IMR-90 (cell line): ENCODE results near the gene IGF2BP1. TPM values are rescaled to one million over a fixed set of nuclear protein-coding genes. Genes with fewer than 3 reads are reported as not detected.

Source experiments
- ATAC-seq: fragments of 200-7000 bp; cut with Tn5 transposase; 2 replicates; pipeline ENCODE4 v1.9.1; 2020; ENCODE audit warnings: low read depth, mild to moderate bottlenecking, moderate library complexity
- BruUV-seq: library from RNA; stranded (reverse); fragments of 400-500 nt; replicated peaks from 2 replicates; lab custom pipeline; 2021; lab: Mats Ljungman, UMichigan
- CTCF ChIA-PET: fragments of 300-600 bp; formaldehyde crosslinking; extraction: SDS; loops from one replicate; lab custom pipeline; 2021; ENCODE audit warnings: antibody characterized with exemption; lab: Yijun Ruan, JAX
- POLR2A ChIA-PET: fragments of 300-600 bp; sonication (Branson Sonifier 250); formaldehyde crosslinking; loops from one replicate; lab custom pipeline; 2022; ENCODE audit warnings: antibody characterized with exemption; ENCODE audit not compliant: unreplicated experiment; lab: Charles Lee
- DNase-seq: peaks from one replicate; pipeline ENCODE4 v3.0.0; 2013
- H2AFZ ChIP-seq: replicated peaks from 2 replicates; pipeline ENCODE3; 2013; ENCODE audit warnings: low read length, mild to moderate bottlenecking; ENCODE audit not compliant: poor library complexity
- H2AK5ac ChIP-seq: 2 replicates; pipeline ENCODE4 v1.6.1; 2013; ENCODE audit warnings: low read depth, low read length, inconsistent platforms
- H2AK9ac ChIP-seq: replicated peaks from 2 replicates; pipeline ENCODE3; 2013; ENCODE audit warnings: mild to moderate bottlenecking, low read depth, low read length, moderate library complexity; ENCODE audit not compliant: poor library complexity
- H2BK120ac ChIP-seq: 2 replicates; pipeline ENCODE4 v1.6.1; 2013; ENCODE audit warnings: low read depth, low read length, inconsistent platforms
- H2BK15ac ChIP-seq: 3 replicates; pipeline ENCODE4 v1.6.1; 2013; ENCODE audit warnings: low read depth, low read length, inconsistent platforms
- H2BK20ac ChIP-seq: 2 replicates; pipeline ENCODE4 v1.6.1; 2013; ENCODE audit warnings: low read depth, mild to moderate bottlenecking, inconsistent platforms, low read length, moderate library complexity
- H2BK5ac ChIP-seq: 2 replicates; pipeline ENCODE4 v1.6.1; 2013; ENCODE audit warnings: mild to moderate bottlenecking, low read depth, low read length, inconsistent platforms; ENCODE audit not compliant: poor library complexity, severe bottlenecking
- H3K14ac ChIP-seq: replicated peaks from 2 replicates; pipeline ENCODE4 v1.6.1; 2013; ENCODE audit warnings: low read depth, low read length, inconsistent platforms
- H3K18ac ChIP-seq: 2 replicates; pipeline ENCODE4 v1.6.1; 2013; ENCODE audit warnings: low read depth, low read length, control low read depth
- H3K23ac ChIP-seq: 2 replicates; pipeline ENCODE4 v1.6.1; 2013; ENCODE audit warnings: low read depth, low read length, inconsistent platforms
- H3K27ac ChIP-seq: 2 replicates; pipeline ENCODE4 v1.5.1; 2013; ENCODE audit warnings: mild to moderate bottlenecking, control low read depth, low read length; ENCODE audit not compliant: insufficient read depth
- H3K27me3 ChIP-seq: 2 replicates; pipeline ENCODE4 v1.6.1; 2013; ENCODE audit warnings: low read length; ENCODE audit not compliant: control insufficient read depth, insufficient read depth
- H3K36me3 ChIP-seq: 2 replicates; pipeline ENCODE4 v1.6.1; 2013; ENCODE audit warnings: low read length, mixed read lengths; ENCODE audit not compliant: control insufficient read depth, insufficient read depth
- H3K4ac ChIP-seq: 2 replicates; pipeline ENCODE4 v1.6.1; 2013; ENCODE audit warnings: low read depth, low read length, inconsistent platforms
- H3K4me1 ChIP-seq: 2 replicates; pipeline ENCODE4 v1.6.1; 2013; ENCODE audit warnings: low read length, mixed read lengths; ENCODE audit not compliant: control insufficient read depth, insufficient read depth
- H3K4me2 ChIP-seq: 2 replicates; pipeline ENCODE4 v1.6.1; 2013; ENCODE audit warnings: low read depth, mild to moderate bottlenecking, control low read depth, low read length, moderate library complexity
- H3K4me3 ChIP-seq: 2 replicates; pipeline ENCODE4 v1.5.1; 2013; ENCODE audit warnings: low read depth, mild to moderate bottlenecking, control low read depth, low read length, moderate library complexity; ENCODE audit not compliant: insufficient read depth
- H3K56ac ChIP-seq: 2 replicates; pipeline ENCODE4 v1.6.1; 2013; ENCODE audit warnings: low read length, inconsistent platforms; ENCODE audit not compliant: insufficient read depth; ENCODE audit errors: extremely low read depth
- H3K79me1 ChIP-seq, 2 experiments: 2 replicates each; pipeline ENCODE4 v1.6.1; 2013; ENCODE audit warnings: low read length in 2 of 2, inconsistent platforms in 1 of 2, low read depth in 1 of 2
- H3K9ac ChIP-seq: 2 replicates; pipeline ENCODE4 v1.6.1; 2013; ENCODE audit warnings: low read depth, low read length, control low read depth
- H3K9me1 ChIP-seq: 2 replicates; pipeline ENCODE4 v1.6.1; 2013; ENCODE audit warnings: low read length, inconsistent platforms; ENCODE audit not compliant: insufficient read depth
- H3K9me3 ChIP-seq: 2 replicates; pipeline ENCODE4 v1.6.1; 2013; ENCODE audit warnings: low read length; ENCODE audit not compliant: control insufficient read depth, insufficient read depth
- H4K20me1 ChIP-seq: 2 replicates; pipeline ENCODE4 v1.6.1; 2013; ENCODE audit warnings: low read length, inconsistent platforms; ENCODE audit not compliant: insufficient read depth
- H4K5ac ChIP-seq: 2 replicates; pipeline ENCODE4 v1.6.1; 2013; ENCODE audit warnings: mild to moderate bottlenecking, low read depth, low read length, control low read depth
- H4K8ac ChIP-seq, 2 experiments: 2 replicates each; pipeline ENCODE4 v1.6.1; 2013; ENCODE audit warnings: low read depth in 2 of 2, low read length in 2 of 2, control low read depth in 1 of 2, inconsistent platforms in 1 of 2
- H4K91ac ChIP-seq: 2 replicates; pipeline ENCODE4 v1.6.1; 2013; ENCODE audit warnings: low read depth, low read length, inconsistent platforms; ENCODE audit not compliant: insufficient read depth
- BHLHE40 ChIP-seq: fragments of 150-350 bp; IDR thresholded peaks from 2 replicates; pipeline ENCODE4 v1.6.1; 2016; ENCODE audit warnings: mild to moderate bottlenecking, low read depth, low read length
- CEBPB ChIP-seq: IDR thresholded peaks from 2 replicates; pipeline ENCODE4 v1.6.1; 2012; ENCODE audit warnings: low read depth, low read length, improper control_type of control experiment
- CHD1 ChIP-seq: IDR thresholded peaks from 2 replicates; pipeline ENCODE4 v1.6.1; 2012; ENCODE audit warnings: low read depth, low read length, improper control_type of control experiment
- CTCF ChIP-seq: conservative IDR thresholded peaks from 2 replicates; pipeline ENCODE4 v1.5.1; 2012; ENCODE audit warnings: mild to moderate bottlenecking, low read depth, low read length, improper control_type of control experiment
- ELK1 ChIP-seq: fragments of 150-350 bp; IDR thresholded peaks from 2 replicates; pipeline ENCODE4 v1.6.1; 2016; ENCODE audit warnings: low read depth, mild to moderate bottlenecking, low read length, moderate library complexity, borderline replicate concordance
- FOS ChIP-seq: fragments of 150-350 bp; IDR thresholded peaks from 2 replicates; pipeline ENCODE4 v1.6.1; 2016; ENCODE audit warnings: low read depth, low read length
- MAZ ChIP-seq: IDR thresholded peaks from 2 replicates; pipeline ENCODE4 v1.6.1; 2012; ENCODE audit warnings: low read depth, mild to moderate bottlenecking, low read length, improper control_type of control experiment, moderate library complexity, borderline replicate concordance
- MXI1 ChIP-seq: IDR thresholded peaks from 2 replicates; pipeline ENCODE4 v1.6.1; 2012; ENCODE audit warnings: low read depth, mild to moderate bottlenecking, low read length, moderate library complexity, borderline replicate concordance
- NFE2L2 ChIP-seq: fragments of 150-350 bp; IDR thresholded peaks from 2 replicates; pipeline ENCODE4 v1.6.1; 2016; ENCODE audit warnings: low read depth, mild to moderate bottlenecking, low read length
- POLR2A ChIP-seq: IDR thresholded peaks from 2 replicates; pipeline ENCODE4 v1.6.1; 2012; ENCODE audit warnings: mild to moderate bottlenecking, low read depth, low read length
- RAD21 ChIP-seq: IDR thresholded peaks from 2 replicates; pipeline ENCODE4 v1.6.1; 2012; ENCODE audit warnings: low read length, improper control_type of control experiment
- RCOR1 ChIP-seq: IDR thresholded peaks from 2 replicates; pipeline ENCODE4 v1.6.1; 2012; ENCODE audit warnings: mild to moderate bottlenecking, low read length, improper control_type of control experiment; ENCODE audit not compliant: insufficient replicate concordance
- RFX5 ChIP-seq: IDR thresholded peaks from 2 replicates; pipeline ENCODE4 v1.8.0; 2012; ENCODE audit warnings: low read depth, mild to moderate bottlenecking, low read length, moderate library complexity
- SMC3 ChIP-seq: fragments of 150-350 bp; IDR thresholded peaks from 2 replicates; pipeline ENCODE4 v1.6.1; 2016; ENCODE audit warnings: low read depth, mild to moderate bottlenecking, antibody characterized with exemption, low read length, moderate library complexity
- USF2 ChIP-seq: fragments of 150-350 bp; IDR thresholded peaks from 2 replicates; pipeline ENCODE4 v1.6.1; 2017; ENCODE audit warnings: mild to moderate bottlenecking, antibody characterized with exemption, low read length, low read depth
- WGBS, 2 experiments: methylation state at CpG; one replicate each; pipeline versions ENCODE4 v1.1.5 to v1.1.7; 2013; ENCODE audit warnings: missing lambda C conversion rate in 2 of 2; ENCODE audit not compliant: insufficient read length in 1 of 2; ENCODE audit errors: extremely low coverage in 2 of 2; 5-methylcytosine and 5-hydroxymethylcytosine counted together
- dilution Hi-C: fragments of 300-500 bp; cut with HindIII; formaldehyde crosslinking; loops from one replicate; pipeline ENCODE4 v1.14.3; 2018; ENCODE audit warnings: low sequenced_read_pairs; ENCODE audit not compliant: unreplicated experiment
- in situ Hi-C: fragments of 300-500 bp; cut with MboI; formaldehyde crosslinking; loops from 3 replicates; pipeline ENCODE4 v1.14.3; 2019; ENCODE audit warnings: low sequenced_read_pairs, inconsistent platforms, mixed read lengths
- intact Hi-C: fragments of 100-400 bp; cut with micrococcal nuclease; formaldehyde crosslinking; loops from 2 replicates; pipeline ENCODE4 v1.10.0; 2022
- polyA plus RNA-seq, 3 experiments: library from polyadenylated mRNA; depleted of rRNA; stranded (reverse); fragments of >200 nt; gene quantifications; 2 replicates each; pipeline ENCODE4 v1.2.3, GENCODE V29; 2012; ENCODE audit warnings: low replicate concordance in 1 of 3
- total RNA-seq: library from RNA; depleted of rRNA; stranded (reverse); fragments of >200 nt; gene quantifications from 2 replicates; pipeline ENCODE4 v1.2.3, GENCODE V29; 2012

Gene IGF2BP1
- total and polyA plus RNA-seq, 2 of the 4 experiments (the other 2 are of a cell fraction), result 10.2 to 13.1 TPM

GRCh38 chr17:49055181-49055927 lies 58.2 kb downstream of the IGF2BP1 start:
- POLR2A ChIA-PET, result interaction anchor here (0.6 kb wide), 1 partner anchor 60 kb away, joined by 6 read pairs; no protein-coding TSS in a partner anchor
- Histone ChIP-seq H4K20me1 (no peaks in the 10 kb centered on the region), H2BK20ac (no peak overlapping the region), H4K5ac (no peak overlapping the region), H3K4me1 (no peaks in the 10 kb centered on the region), H3K4me2 (no peak overlapping the region), H3K79me1 (peaks cover 3 to 13% of the 10 kb centered on the region in 2 experiments; a peak in 2 of 4 replicates), H4K91ac (no peak overlapping the region), H2BK15ac (no peak overlapping the region), H3K14ac (no peak overlapping the region), H3K27ac (no peak overlapping the region), H3K23ac (no peak overlapping the region), H3K4me3 (no peak overlapping the region), H3K27me3 (no peaks in the 10 kb centered on the region), H3K18ac (no peak overlapping the region), H2AFZ (no peak overlapping the region), H2BK120ac (no peak overlapping the region), H3K56ac (no peak overlapping the region), H3K9me1 (peaks cover 3% of the 10 kb centered on the region; the same call in 1 of the 2 replicates), H2BK5ac (no peak overlapping the region), H3K9me3 (no peaks in the 10 kb centered on the region), H2AK9ac (no peak overlapping the region), H3K9ac (no peak overlapping the region), H3K4ac (no peak overlapping the region), H2AK5ac (no peak overlapping the region), H4K8ac (no peak overlapping the region; a peak in 1 of 4 replicates), H3K36me3 (peaks cover 26% of the 10 kb centered on the region)
- ATAC-seq, result no peak
- no TSS peak for BruUV-seq
- no peak for DNase-seq
- dilution Hi-C loops (no loop called here), in situ Hi-C loops (no loop called here), intact Hi-C loops (no loop called here)
- WGBS, 2 experiments, result no CpG with 5 or more reads among the region's 7 CpGs
- CTCF ChIA-PET, result interaction anchor here (0.7 kb wide), 1 partner anchor 457 kb away, joined by 4 read pairs; no protein-coding TSS in a partner anchor
- TF ChIP-seq MAZ, result no peak
- TF ChIP-seq FOS, result no peak
- TF ChIP-seq POLR2A, result no peak
- no peak for TF ChIP-seq SMC3
- no peak for TF ChIP-seq RFX5
- TF ChIP-seq RCOR1, result no peak
- TF ChIP-seq RAD21, result no peak
- no peak for TF ChIP-seq CEBPB
- TF ChIP-seq CTCF, result no peak
- TF ChIP-seq USF2, result no peak
- TF ChIP-seq NFE2L2, result no peak
- no peak for TF ChIP-seq MXI1
- no peak for TF ChIP-seq BHLHE40
- TF ChIP-seq CHD1, result no peak
- TF ChIP-seq ELK1, result no peak
